Measurements from ENCODE around the gene RALGPS2.

DNA sequence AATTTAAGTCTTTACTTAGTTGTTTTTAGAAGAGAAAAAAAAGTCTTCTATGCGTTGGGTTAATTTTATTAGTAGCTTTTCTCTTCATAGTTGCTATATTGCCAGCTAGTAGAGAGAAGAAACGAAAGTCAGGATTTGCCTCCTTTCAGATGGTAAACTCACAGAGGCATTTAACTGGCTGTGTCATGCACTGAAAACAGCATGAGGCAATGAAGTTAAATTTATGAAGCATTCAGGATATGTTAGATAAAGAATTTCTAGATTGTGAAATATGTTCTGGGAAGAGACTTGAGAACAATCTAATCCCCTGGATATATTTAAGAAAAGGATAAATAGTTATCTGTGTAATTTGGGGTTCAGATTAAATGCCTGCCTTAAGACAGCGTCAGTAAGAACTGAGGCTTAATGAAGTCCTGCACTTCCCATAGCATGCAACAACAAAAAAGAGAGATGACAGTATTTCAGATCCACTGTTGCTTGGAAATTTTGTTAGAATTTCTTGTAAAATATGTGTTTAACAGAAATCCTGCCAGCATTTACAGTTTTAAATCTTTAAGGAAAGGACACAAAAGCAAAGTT lies 144.2 kb downstream of the RALGPS2 start:
- TF ChIP-seq, protein P1, sequence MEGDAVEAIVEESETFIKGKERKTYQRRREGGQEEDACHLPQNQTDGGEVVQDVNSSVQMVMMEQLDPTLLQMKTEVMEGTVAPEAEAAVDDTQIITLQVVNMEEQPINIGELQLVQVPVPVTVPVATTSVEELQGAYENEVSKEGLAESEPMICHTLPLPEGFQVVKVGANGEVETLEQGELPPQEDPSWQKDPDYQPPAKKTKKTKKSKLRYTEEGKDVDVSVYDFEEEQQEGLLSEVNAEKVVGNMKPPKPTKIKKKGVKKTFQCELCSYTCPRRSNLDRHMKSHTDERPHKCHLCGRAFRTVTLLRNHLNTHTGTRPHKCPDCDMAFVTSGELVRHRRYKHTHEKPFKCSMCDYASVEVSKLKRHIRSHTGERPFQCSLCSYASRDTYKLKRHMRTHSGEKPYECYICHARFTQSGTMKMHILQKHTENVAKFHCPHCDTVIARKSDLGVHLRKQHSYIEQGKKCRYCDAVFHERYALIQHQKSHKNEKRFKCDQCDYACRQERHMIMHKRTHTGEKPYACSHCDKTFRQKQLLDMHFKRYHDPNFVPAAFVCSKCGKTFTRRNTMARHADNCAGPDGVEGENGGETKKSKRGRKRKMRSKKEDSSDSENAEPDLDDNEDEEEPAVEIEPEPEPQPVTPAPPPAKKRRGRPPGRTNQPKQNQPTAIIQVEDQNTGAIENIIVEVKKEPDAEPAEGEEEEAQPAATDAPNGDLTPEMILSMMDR (conservative IDR thresholded peaks at IDR 0.05; ENCODE audit: low read length) = no peak
- TF ChIP-seq EZH2phosphoT487 (IDR thresholded peaks at IDR 0.05; ENCODE audit: borderline replicate concordance, low read depth, low read length) = no peak
